SK-N-SH (cell line): Measurements from ENCODE around the gene TGFA. TPM values are rescaled to one million over a fixed set of nuclear protein-coding genes. Genes with fewer than 3 reads are reported as not detected.

Source experiments
- CTCF ChIA-PET: fragments of 300-600, 350-600 bp; formaldehyde crosslinking; extraction: SDS; loops from one replicate; lab custom pipeline; 2021; lab: Yijun Ruan, JAX
- POLR2A ChIA-PET: fragments of 350-600 bp; sonication (Branson Sonifier 250); formaldehyde crosslinking; extraction: SDS; loops from one replicate; lab custom pipeline; 2020; ENCODE audit warnings: antibody characterized with exemption, inconsistent platforms; lab: Yijun Ruan, JAX
- DNase-seq: peaks from one replicate; pipeline ENCODE4 v3.0.0; 2012
- H2AFZ ChIP-seq: fragments of 200-600 bp; sonication (generic); 2 replicates; pipeline ENCODE4 v1.8.1; 2016; ENCODE audit warnings: antibody characterized with exemption, mild to moderate bottlenecking, low read depth
- H3F3A ChIP-seq: fragments of 200-600 bp; sonication (generic); replicated peaks from 2 replicates; pipeline ENCODE3; 2016; ENCODE audit warnings: antibody characterized with exemption, mild to moderate bottlenecking; ENCODE audit not compliant: insufficient read depth
- H3K27ac ChIP-seq, 2 experiments: fragments of 200-500 bp in 1 of 2; fragments of 200-600 bp in 1 of 2; sonication (Bioruptor generic) in 1 of 2; sonication (generic), shearing (Covaris generic) in 1 of 2; 2 replicates each; pipeline versions ENCODE4 v1.5.1 to v1.6.1; 2014 to 2016; ENCODE audit warnings: low read depth in 2 of 2, inconsistent platforms in 1 of 2, low read length in 1 of 2, mild to moderate bottlenecking in 1 of 2, mixed read lengths in 1 of 2
- H3K27me3 ChIP-seq: fragments of 200-600 bp; sonication (generic), shearing (Covaris generic); 2 replicates; pipeline ENCODE4 v1.6.1; 2016; ENCODE audit warnings: mixed run types; ENCODE audit not compliant: insufficient read depth
- H3K36me3 ChIP-seq, 2 experiments: fragments of 200-500 bp in 1 of 2; fragments of 200-600 bp in 1 of 2; sonication (Bioruptor generic) in 1 of 2; sonication (generic) in 1 of 2; replicated peaks in 1 of 2; 2 replicates each; pipeline versions ENCODE3 to v1.5.1; 2014 to 2016; ENCODE audit warnings: low read length in 1 of 2, mild to moderate bottlenecking in 1 of 2; ENCODE audit not compliant: insufficient read depth in 2 of 2, control insufficient read depth in 1 of 2
- H3K4me1 ChIP-seq, 2 experiments: fragments of 200-500 bp in 1 of 2; fragments of 200-600 bp in 1 of 2; sonication (Bioruptor generic) in 1 of 2; sonication (generic), shearing (Covaris generic) in 1 of 2; 2 replicates each; pipeline versions ENCODE4 v1.5.1 to v1.6.1; 2014 to 2016; ENCODE audit warnings: low read depth in 1 of 2, low read length in 1 of 2, mixed run types in 1 of 2; ENCODE audit not compliant: insufficient read depth in 2 of 2, control insufficient read depth in 1 of 2
- H3K4me2 ChIP-seq: fragments of 200-600 bp; sonication (generic), shearing (Covaris generic); 2 replicates; pipeline ENCODE4 v1.6.1; 2017; ENCODE audit warnings: mixed run types
- H3K4me3 ChIP-seq, 2 experiments: fragments of 200-500 bp in 1 of 2; fragments of 200-600 bp in 1 of 2; sonication (Bioruptor generic) in 1 of 2; sonication (generic), shearing (Covaris generic) in 1 of 2; 2 replicates each; pipeline versions ENCODE4 v1.5.1 to v1.8.1; 2014 to 2016; ENCODE audit warnings: low read depth in 2 of 2, inconsistent platforms in 1 of 2, low read length in 1 of 2, mild to moderate bottlenecking in 1 of 2, mixed read lengths in 1 of 2, moderate library complexity in 1 of 2
- H3K79me2 ChIP-seq: fragments of 200-600 bp; sonication (generic); 2 replicates; pipeline ENCODE4 v1.8.1; 2017; ENCODE audit warnings: mild to moderate bottlenecking; ENCODE audit not compliant: insufficient read depth
- H3K9ac ChIP-seq: fragments of 200-600 bp; sonication (generic); 2 replicates; pipeline ENCODE4 v1.6.1; 2017; ENCODE audit warnings: mixed run types
- H3K9me2 ChIP-seq: fragments of 200-600 bp; sonication (generic); 2 replicates; pipeline ENCODE4 v1.6.1; 2017; ENCODE audit warnings: mixed run types
- H3K9me3 ChIP-seq: fragments of 200-600 bp; sonication (generic); 2 replicates; pipeline ENCODE4 v1.6.1; 2017; ENCODE audit warnings: mixed run types, mild to moderate bottlenecking, moderate library complexity
- H4K20me1 ChIP-seq: fragments of 200-600 bp; sonication (generic); 2 replicates; pipeline ENCODE4 v1.6.1; 2017; ENCODE audit warnings: mild to moderate bottlenecking, mixed run types; ENCODE audit not compliant: insufficient read depth
- CHD2 ChIP-seq: fragments of 150-350 bp; IDR thresholded peaks from 2 replicates; pipeline ENCODE4 v1.6.1; 2018; ENCODE audit warnings: low read length; ENCODE audit not compliant: partially characterized antibody
- CTCF ChIP-seq: fragments of 200-600 bp; sonication (generic); IDR thresholded peaks from 2 replicates; pipeline ENCODE4 v1.6.1; 2017; ENCODE audit warnings: antibody characterized with exemption, mild to moderate bottlenecking, moderate library complexity
- EP300 ChIP-seq, 2 experiments: IDR thresholded peaks; 2 replicates each; pipeline versions ENCODE4 v1.4.0 to v1.6.1; 2012; ENCODE audit warnings: borderline replicate concordance in 1 of 2, low read depth in 1 of 2, low read length in 1 of 2
- FOXJ3 ChIP-seq: sonication (generic); formaldehyde crosslinking; IDR thresholded peaks from 2 replicates; pipeline ENCODE4 v1.5.1; 2020; ENCODE audit warnings: mild to moderate bottlenecking, missing genetic modification reagents
- MAX ChIP-seq: IDR thresholded peaks from 2 replicates; pipeline ENCODE4 v1.4.0; 2012; ENCODE audit warnings: low read depth
- MXI1 ChIP-seq: IDR thresholded peaks from 2 replicates; pipeline ENCODE4 v1.6.1; 2012; ENCODE audit warnings: mild to moderate bottlenecking, low read depth, low read length, improper control_type of control experiment
- RXRA ChIP-seq: IDR thresholded peaks from 2 replicates; pipeline ENCODE4 v1.4.0; 2012; ENCODE audit warnings: low read depth, mild to moderate bottlenecking, borderline replicate concordance
- SIN3A ChIP-seq: IDR thresholded peaks from 2 replicates; pipeline ENCODE4 v1.6.1; 2012; ENCODE audit warnings: low read depth, mild to moderate bottlenecking, low read length, moderate library complexity, borderline replicate concordance
- SMC3 ChIP-seq: IDR thresholded peaks from 2 replicates; pipeline ENCODE4 v1.6.1; 2012; ENCODE audit warnings: low read depth, low read length, improper control_type of control experiment
- USF1 ChIP-seq: IDR thresholded peaks from 2 replicates; pipeline ENCODE4 v1.4.0; 2012; ENCODE audit warnings: low read depth, borderline replicate concordance
- USF2 ChIP-seq: fragments of 150-350 bp; IDR thresholded peaks from 2 replicates; pipeline ENCODE4 v1.6.1; 2017; ENCODE audit warnings: antibody characterized with exemption, low read length, low read depth, borderline replicate concordance
- YY1 ChIP-seq: IDR thresholded peaks from 2 replicates; pipeline ENCODE4 v1.4.0; 2012; ENCODE audit warnings: low read depth, mild to moderate bottlenecking
- ZBTB33 ChIP-seq: IDR thresholded peaks from 2 replicates; pipeline ENCODE4 v1.4.0; 2012; ENCODE audit warnings: low read depth, borderline replicate concordance
- WGBS: methylation state at CpG from one replicate; pipeline ENCODE4 v1.1.6; 2017; ENCODE audit warnings: low lambda C conversion rate; 5-methylcytosine and 5-hydroxymethylcytosine counted together
- polyA plus RNA-seq, 3 experiments: library from polyadenylated mRNA; depleted of rRNA; stranded (reverse); fragments of >200 nt; gene quantifications; 2 replicates each; pipeline ENCODE4 v1.2.3, GENCODE V29; 2012

The TGFA gene
- polyA plus RNA-seq, 1 of the 3 experiments (the other 2 are of a cell fraction) = not detected

GRCh38 chr2:70501215-70501614 lies 52.4 kb downstream of the TGFA start:
- WGBS = 74% methylated on average over 1 of the region's 1 CpG
- Histone ChIP-seq H3K9ac (no peak overlapping the region), H3K4me3 (no peak overlapping the region), H3K27ac (no peak overlapping the region), H3K27me3 (peaks cover 6% of the 10 kb centered on the region; the same call in 1 of the 2 replicates), H3K36me3 (no peaks in the 10 kb centered on the region), H3K4me1 (no peaks in the 10 kb centered on the region), H3K9me3 (no peaks in the 10 kb centered on the region), H4K20me1 (no peaks in the 10 kb centered on the region), H3K79me2 (no peaks in the 10 kb centered on the region), H3K4me2 (no peak overlapping the region), H2AFZ (no peak overlapping the region), H3K9me2 (no peaks in the 10 kb centered on the region), H3F3A (no peaks in the 10 kb centered on the region)
- CTCF ChIA-PET = interaction anchor here (0.9 kb wide), 1 partner anchor 116 kb away, joined by 4 read pairs; no protein-coding TSS in a partner anchor
- POLR2A ChIA-PET = interaction anchor here (0.6 to 0.8 kb wide), 2 partner anchors 56 to 112 kb away, joined by 4 to 6 read pairs; no protein-coding TSS in a partner anchor
- TF ChIP-seq RXRA (no peak), CHD2 (no peak), USF1 (no peak), YY1 (no peak), ZBTB33 (no peak), EP300 (IDR thresholded peaks at IDR 0.05; ENCODE audit: borderline replicate concordance in 1 of 2, low read depth in 1 of 2, low read length in 1 of 2) (no peak), CTCF (no peak), SIN3A (no peak), FOXJ3 (CRISPR knock-in tag) (no peak)
- no peak for DNase-seq

- Histone ChIP-seq H3K4me1 (no peaks in the 10 kb centered on the region; a peak in 1 of 4 replicates), H3K27me3 (peaks cover 6% of the 10 kb centered on the region; the same call in 1 of the 2 replicates), H3K4me2 (no peak overlapping the region), H3K36me3 (no peaks in the 10 kb centered on the region), H3K9ac (no peak overlapping the region), H3K79me2 (no peaks in the 10 kb centered on the region), H3K9me3 (no peaks in the 10 kb centered on the region), H3K9me2 (no peaks in the 10 kb centered on the region), H3F3A (no peaks in the 10 kb centered on the region), H4K20me1 (no peaks in the 10 kb centered on the region), H3K4me3 (no peak overlapping the region), H2AFZ (no peak overlapping the region), H3K27ac (no peak overlapping the region)
- POLR2A ChIA-PET = no interaction called here
- TF ChIP-seq RXRA = no peak
- no peak for TF ChIP-seq FOXJ3 (CRISPR knock-in tag)
- no peak for TF ChIP-seq MAX
- TF ChIP-seq MXI1 = no peak
- no peak for TF ChIP-seq USF2
- TF ChIP-seq SMC3 = no peak
- CTCF ChIA-PET = interaction anchor here (0.7 to 2.1 kb wide), 4 partner anchors 10 to 118 kb away, joined by 3 to 4 read pairs (median 3); no protein-coding TSS in a partner anchor
- 34% methylated on average over 7 of the region's 7 CpGs for WGBS
- no peak for DNase-seq
These were observed 54.4 kb downstream of the TGFA start for GRCh38 chr2:70499253-70499652.
